Nephron (organoid): ENCODE results near the gene HBS1L.
"Not testable (repeated sequence)": the region's sequence is repeated elsewhere in the genome, so short reads cannot be mapped to it uniquely, and the experiment has no call there.

Source experiments
- H3K27ac Mint-ChIP-seq, 3 experiments: 2 replicates each; pipeline ENCODE4 v1.8.0; 2020; ENCODE audit warnings: mixed read lengths in 3 of 3, mild to moderate bottlenecking in 2 of 3, moderate library complexity in 1 of 3
- H3K27me3 Mint-ChIP-seq: 2 replicates; pipeline ENCODE4 v1.8.0; 2021; ENCODE audit warnings: low read depth, mild to moderate bottlenecking, moderate library complexity, mixed read lengths
- H3K36me3 Mint-ChIP-seq: 2 replicates; pipeline ENCODE4 v1.8.0; 2020; ENCODE audit warnings: low read depth, mixed read lengths
- H3K4me1 Mint-ChIP-seq: 2 replicates; pipeline ENCODE4 v1.8.0; 2020; ENCODE audit warnings: mixed read lengths
- H3K4me3 Mint-ChIP-seq, 3 experiments: 2 replicates each; pipeline ENCODE4 v1.8.0; 2020; ENCODE audit warnings: mild to moderate bottlenecking in 3 of 3, mixed read lengths in 3 of 3, moderate library complexity in 2 of 3
- H3K9me3 Mint-ChIP-seq: 2 replicates; pipeline ENCODE4 v1.8.0; 2020; ENCODE audit warnings: mixed read lengths
- TF ChIP-seq, protein P1 (sequence below), 3 experiments: fragments of 200-600 bp; sonication (generic); IDR thresholded peaks; one replicate each; pipeline ENCODE4 v1.5.0; 2021; ENCODE audit warnings: antibody characterized with exemption in 3 of 3; ENCODE audit not compliant: unreplicated experiment in 3 of 3

Gene HBS1L

DNA sequence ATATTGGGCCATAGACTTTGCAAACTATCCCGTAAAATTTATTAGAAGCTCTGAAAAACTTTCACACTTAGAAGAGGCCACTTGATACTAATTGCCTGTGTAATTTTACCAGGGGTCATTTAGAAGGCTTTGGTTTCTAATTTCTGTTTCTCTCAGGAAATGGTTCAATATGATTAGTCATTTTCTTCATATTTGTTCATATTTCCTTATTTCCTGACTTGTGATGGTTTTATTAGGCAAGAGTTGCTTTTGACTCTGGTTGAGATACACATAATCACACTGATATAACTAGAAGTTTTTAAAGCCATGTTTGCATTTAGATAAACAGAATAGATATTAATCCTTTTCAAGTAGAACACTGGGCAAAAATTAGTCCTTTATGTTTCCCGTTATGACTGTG is 11.8 kb upstream of the HBS1L start:
- Mint-ChIP-seq H3K27me3 (no peaks in the 10 kb centered on the region), H3K9me3 (no peaks in the 10 kb centered on the region), H3K36me3 (no peaks in the 10 kb centered on the region), H3K4me3 (no peak overlapping the region), H3K4me1 (no peaks in the 10 kb centered on the region), H3K27ac (no peak overlapping the region)
- TF ChIP-seq, protein P1, sequence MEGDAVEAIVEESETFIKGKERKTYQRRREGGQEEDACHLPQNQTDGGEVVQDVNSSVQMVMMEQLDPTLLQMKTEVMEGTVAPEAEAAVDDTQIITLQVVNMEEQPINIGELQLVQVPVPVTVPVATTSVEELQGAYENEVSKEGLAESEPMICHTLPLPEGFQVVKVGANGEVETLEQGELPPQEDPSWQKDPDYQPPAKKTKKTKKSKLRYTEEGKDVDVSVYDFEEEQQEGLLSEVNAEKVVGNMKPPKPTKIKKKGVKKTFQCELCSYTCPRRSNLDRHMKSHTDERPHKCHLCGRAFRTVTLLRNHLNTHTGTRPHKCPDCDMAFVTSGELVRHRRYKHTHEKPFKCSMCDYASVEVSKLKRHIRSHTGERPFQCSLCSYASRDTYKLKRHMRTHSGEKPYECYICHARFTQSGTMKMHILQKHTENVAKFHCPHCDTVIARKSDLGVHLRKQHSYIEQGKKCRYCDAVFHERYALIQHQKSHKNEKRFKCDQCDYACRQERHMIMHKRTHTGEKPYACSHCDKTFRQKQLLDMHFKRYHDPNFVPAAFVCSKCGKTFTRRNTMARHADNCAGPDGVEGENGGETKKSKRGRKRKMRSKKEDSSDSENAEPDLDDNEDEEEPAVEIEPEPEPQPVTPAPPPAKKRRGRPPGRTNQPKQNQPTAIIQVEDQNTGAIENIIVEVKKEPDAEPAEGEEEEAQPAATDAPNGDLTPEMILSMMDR (IDR thresholded peaks at IDR 0.05; ENCODE audit: unreplicated experiment in 3 of 3): no peak

DNA sequence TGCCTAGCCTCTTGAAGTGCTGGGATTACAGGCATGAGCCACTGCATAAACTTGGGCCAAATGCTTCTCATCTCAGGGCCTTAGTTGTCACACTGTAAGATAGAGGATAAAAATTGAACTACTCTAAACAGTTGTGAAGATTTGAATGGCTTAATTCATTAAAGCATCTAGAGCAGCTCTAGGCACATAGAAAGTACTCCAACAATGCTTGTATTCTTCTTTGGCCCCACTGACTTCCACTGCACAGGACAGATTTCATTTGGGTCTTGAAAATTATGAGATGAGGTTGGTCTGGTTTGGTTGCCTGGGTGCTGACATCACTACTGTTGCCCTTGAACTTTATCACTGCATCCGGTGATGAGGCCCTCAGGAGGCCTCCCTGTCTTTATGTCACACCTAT is 10.0 kb upstream of the HBS1L start:
- H3K36me3 Mint-ChIP-seq: no peaks in the 10 kb centered on the region
- TF ChIP-seq, protein P1 (IDR thresholded peaks at IDR 0.05; ENCODE audit: unreplicated experiment in 3 of 3): no peak
- H3K27me3 Mint-ChIP-seq: no peaks in the 10 kb centered on the region
- H3K4me3 Mint-ChIP-seq: no peak overlapping the region
- no peaks in the 10 kb centered on the region for H3K4me1 Mint-ChIP-seq
- no peaks in the 10 kb centered on the region for H3K9me3 Mint-ChIP-seq
- no peak overlapping the region for H3K27ac Mint-ChIP-seq

DNA sequence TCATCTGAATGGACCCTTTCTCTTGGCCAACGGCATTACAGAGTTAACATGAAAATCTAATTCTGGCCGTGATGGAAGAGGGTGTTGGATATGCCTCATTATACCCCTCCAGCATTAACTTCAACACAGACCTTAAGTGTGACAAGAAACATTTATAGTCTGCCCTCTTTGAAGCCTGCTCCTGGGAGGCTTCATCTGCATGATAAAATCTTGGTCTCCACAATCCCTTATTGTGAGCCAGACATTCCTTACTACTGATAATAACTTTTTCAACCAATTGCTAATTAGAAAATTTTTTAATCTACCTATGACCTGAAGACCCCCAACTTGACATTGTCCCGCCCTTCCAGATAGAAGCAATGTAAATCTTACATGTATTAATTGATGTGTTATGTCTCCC is 9.3 kb upstream of the HBS1L start:
- Mint-ChIP-seq H3K9me3 (no peaks in the 10 kb centered on the region), H3K36me3 (no peaks in the 10 kb centered on the region), H3K27me3 (no peaks in the 10 kb centered on the region), H3K4me3 (no peak overlapping the region), H3K27ac (no peak overlapping the region), H3K4me1 (no peaks in the 10 kb centered on the region)
- TF ChIP-seq, protein P1 (IDR thresholded peaks at IDR 0.05; ENCODE audit: unreplicated experiment in 3 of 3): no peak

DNA sequence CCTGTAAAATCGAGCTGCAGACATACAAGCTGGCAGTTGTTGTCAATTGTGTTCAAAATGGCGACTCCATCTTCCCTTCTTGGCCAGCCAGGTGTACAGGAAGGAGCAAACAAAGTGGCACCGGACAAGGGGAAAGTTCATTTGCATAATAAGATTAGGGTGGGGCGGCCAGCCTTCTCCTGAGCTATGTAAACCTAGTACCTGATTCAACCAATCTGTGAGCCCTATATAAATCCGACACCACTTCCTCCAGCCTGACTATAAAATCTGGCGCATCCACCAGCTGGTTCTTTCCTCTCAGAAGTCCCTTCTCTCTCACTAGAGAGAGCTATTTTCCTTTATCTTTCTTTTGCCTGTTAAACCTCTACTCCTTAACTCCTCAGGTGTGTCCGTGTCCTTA is 8.1 kb upstream of the HBS1L start:
- H3K27me3 Mint-ChIP-seq: peaks cover 3% of the 10 kb centered on the region
- no peaks in the 10 kb centered on the region for H3K36me3 Mint-ChIP-seq
- H3K4me1 Mint-ChIP-seq: no peaks in the 10 kb centered on the region
- H3K27ac Mint-ChIP-seq: no peak overlapping the region
- no peaks in the 10 kb centered on the region for H3K9me3 Mint-ChIP-seq
- no peak overlapping the region for H3K4me3 Mint-ChIP-seq
- TF ChIP-seq, protein P1 (IDR thresholded peaks at IDR 0.05; ENCODE audit: unreplicated experiment in 3 of 3): no peak

DNA sequence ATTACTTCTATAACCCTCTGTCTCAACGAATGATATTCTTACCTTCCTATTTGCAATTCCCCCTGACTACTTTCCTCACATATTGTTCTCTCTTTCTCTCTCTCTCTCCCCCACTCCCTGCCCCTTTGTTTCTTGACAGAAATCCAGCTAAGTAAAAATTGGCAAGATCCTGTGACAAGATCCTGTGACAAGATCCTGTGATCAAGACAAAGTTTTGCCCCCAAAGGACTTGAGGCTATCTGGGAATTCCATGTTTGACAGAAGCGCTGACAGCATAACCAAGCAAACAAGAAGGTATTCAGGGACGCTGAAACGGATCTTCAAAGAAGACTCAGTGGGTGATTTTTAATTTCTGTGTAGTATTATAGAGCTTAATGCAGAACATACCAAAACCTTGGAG is 5.5 kb upstream of the HBS1L start:
- Mint-ChIP-seq H3K9me3 (no peaks in the 10 kb centered on the region), H3K4me1 (no peaks in the 10 kb centered on the region), H3K27me3 (peaks cover 3% of the 10 kb centered on the region), H3K4me3 (no peak overlapping the region), H3K27ac (no peak overlapping the region), H3K36me3 (no peaks in the 10 kb centered on the region)
- TF ChIP-seq, protein P1 (IDR thresholded peaks at IDR 0.05; ENCODE audit: unreplicated experiment in 3 of 3): no peak

DNA sequence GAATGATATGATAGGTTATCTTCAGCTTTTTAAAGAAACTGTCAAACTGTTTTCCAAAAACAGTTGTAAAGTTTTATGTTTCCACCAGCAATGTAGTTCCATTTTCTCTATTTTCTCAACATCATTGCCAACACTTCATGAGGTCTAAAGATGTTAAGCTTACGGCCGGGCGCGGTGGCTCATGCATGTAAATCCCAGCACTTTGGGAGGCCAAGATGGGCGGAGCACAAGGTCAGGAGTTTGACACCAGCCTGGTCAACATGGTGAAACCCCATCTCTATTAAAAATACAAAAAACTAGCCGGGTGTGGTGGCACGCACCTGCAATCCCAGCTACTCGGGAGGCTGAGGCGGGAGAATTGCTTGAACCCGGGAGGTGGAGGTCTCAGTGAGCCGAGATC is 3.7 kb upstream of the HBS1L start:
- not testable (repeated sequence) for H3K4me3 Mint-ChIP-seq, H3K27ac Mint-ChIP-seq, H3K9me3 Mint-ChIP-seq, H3K27me3 Mint-ChIP-seq, H3K36me3 Mint-ChIP-seq
- peaks cover 15% of the 10 kb centered on the region for H3K4me1 Mint-ChIP-seq
